Activated CD4-positive, alpha-beta memory T cell treated with anti-CD3 and anti-CD28 coated beads for 36 hours (primary cell): ENCODE results near the gene NDUFS5. TPM values are rescaled to one million over a fixed set of nuclear protein-coding genes. Genes with fewer than 3 reads are reported as not detected.
A peak's percentile ranks its signal among the peaks of the same experiment; 100 is the strongest.
"Not testable (repeated sequence)": the region's sequence is repeated elsewhere in the genome, so short reads cannot be mapped to it uniquely, and the experiment has no call there.

Experiments
- CTCF ChIA-PET: fragments of 350-600 bp; sonication (Branson Sonifier 250); formaldehyde crosslinking; loops from one replicate; lab custom pipeline; 2021; ENCODE audit warnings: antibody characterized with exemption, inconsistent platforms; lab: Charles Lee
- POLR2A ChIA-PET: fragments of 350-600 bp; sonication (Branson Sonifier 250); formaldehyde crosslinking; loops from one replicate; lab custom pipeline; 2021; ENCODE audit warnings: antibody characterized with exemption; lab: Charles Lee
- DNase-seq: peaks from one replicate; pipeline ENCODE4 v3.0.0-alpha.2; 2020
- H3K27ac Mint-ChIP-seq: one replicate; pipeline ENCODE4 v1.8.0; 2021; ENCODE audit warnings: mixed read lengths
- H3K27me3 Mint-ChIP-seq: one replicate; pipeline ENCODE4 v1.8.0; 2021; ENCODE audit warnings: mixed read lengths
- H3K36me3 Mint-ChIP-seq: one replicate; pipeline ENCODE4 v1.8.0; 2021; ENCODE audit warnings: mixed read lengths
- H3K4me1 Mint-ChIP-seq: one replicate; pipeline ENCODE4 v1.8.0; 2021; ENCODE audit warnings: low read depth, mixed read lengths
- H3K4me3 Mint-ChIP-seq: one replicate; pipeline ENCODE4 v1.8.0; 2021; ENCODE audit warnings: mild to moderate bottlenecking, mixed read lengths
- H3K9me3 Mint-ChIP-seq: one replicate; pipeline ENCODE4 v1.8.0; 2021; ENCODE audit warnings: mixed read lengths
- intact Hi-C: fragments of 100-400 bp; cut with micrococcal nuclease; formaldehyde crosslinking; loops from one replicate; pipeline ENCODE4 v1.15.1; 2023
- total RNA-seq, 2 experiments: library from RNA; stranded (reverse); gene quantifications; one replicate each; pipeline ENCODE4 v1.2.3, GENCODE V29; 2021

NDUFS5 gene
- total RNA-seq, 2 experiments from 2014 or later = 238 to 240 TPM

DNA sequence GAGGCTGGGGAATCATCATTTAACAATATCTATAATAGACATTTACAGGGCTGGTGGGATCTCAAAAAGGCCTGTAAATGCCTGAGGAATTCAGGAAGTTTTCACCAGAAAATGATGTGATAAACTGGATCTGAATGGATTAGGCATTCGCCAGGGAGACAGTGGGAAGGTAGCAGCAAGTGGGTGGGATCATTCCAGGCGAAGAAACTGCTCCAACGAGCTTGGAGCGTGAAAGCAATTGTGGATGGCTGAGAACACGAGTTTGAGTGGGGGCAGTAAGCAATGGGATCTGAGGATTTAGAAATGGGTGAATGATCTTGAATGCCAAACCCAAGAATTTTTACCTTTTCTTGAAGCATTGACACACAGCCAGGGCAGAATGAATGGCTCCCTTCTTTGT lies 8.9 kb upstream of the NDUFS5 start:
- POLR2A ChIA-PET = no interaction called here
- Mint-ChIP-seq H3K27ac (no peak overlapping the region), H3K4me1 (no peaks in the 10 kb centered on the region), H3K4me3 (no peak overlapping the region), H3K9me3 (no peaks in the 10 kb centered on the region), H3K36me3 (peaks cover 5% of the 10 kb centered on the region), H3K27me3 (no peaks in the 10 kb centered on the region)
- intact Hi-C loops = no loop called here
- no peak for DNase-seq
- CTCF ChIA-PET = no interaction called here

DNA sequence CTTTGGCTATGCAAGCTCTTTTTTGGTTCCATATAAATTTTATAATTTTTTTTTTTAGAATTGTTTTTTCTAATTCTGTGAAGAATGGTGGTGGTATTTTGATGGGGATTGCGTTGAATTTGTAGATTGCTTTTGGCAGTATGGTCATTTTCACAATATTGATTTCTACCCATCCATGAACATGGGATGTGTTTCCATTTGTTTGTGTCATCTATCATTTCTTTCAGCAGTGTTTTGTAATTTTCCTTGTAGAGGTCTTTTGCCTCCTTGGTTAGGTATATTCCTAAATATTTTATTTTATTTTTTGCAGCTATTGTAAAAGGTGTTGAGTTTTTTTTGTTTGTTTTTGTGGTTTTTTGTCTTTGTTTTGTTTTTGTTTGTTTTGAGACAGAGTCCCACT lies 5.7 kb upstream of the NDUFS5 start:
- H3K4me1 Mint-ChIP-seq, CTCF ChIA-PET, H3K36me3 Mint-ChIP-seq, H3K27ac Mint-ChIP-seq, H3K4me3 Mint-ChIP-seq, H3K9me3 Mint-ChIP-seq, DNase-seq, H3K27me3 Mint-ChIP-seq, intact Hi-C loops, POLR2A ChIA-PET: not testable (repeated sequence)

DNA sequence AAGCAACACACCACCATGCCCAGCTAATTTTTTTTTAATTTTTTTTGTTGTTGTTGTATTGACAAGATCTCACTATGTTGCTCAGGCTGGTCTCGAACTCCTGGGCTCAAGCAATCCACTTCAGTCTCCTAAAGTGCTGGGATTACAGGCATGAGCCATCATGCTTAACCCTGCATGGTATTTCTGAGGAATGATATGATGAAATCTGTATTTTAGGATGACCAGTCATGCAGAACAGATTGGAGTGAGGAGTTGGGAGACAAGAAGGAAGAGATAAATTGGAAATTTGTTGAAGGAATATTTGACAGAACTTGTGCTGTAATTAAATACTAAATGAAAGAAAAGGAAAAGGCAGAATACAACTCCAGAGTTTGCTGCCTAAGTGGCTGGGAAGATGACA lies 4.7 kb upstream of the NDUFS5 start:
- Mint-ChIP-seq H3K9me3 (no peaks in the 10 kb centered on the region), H3K36me3 (no peaks in the 10 kb centered on the region), H3K27me3 (no peaks in the 10 kb centered on the region), H3K4me1 (peaks cover 12% of the 10 kb centered on the region), H3K27ac (no peak overlapping the region), H3K4me3 (no peak overlapping the region)
- no peak for DNase-seq
- intact Hi-C loops = no loop called here
- ChIA-PET POLR2A (no interaction called here), CTCF (no interaction called here)

DNA sequence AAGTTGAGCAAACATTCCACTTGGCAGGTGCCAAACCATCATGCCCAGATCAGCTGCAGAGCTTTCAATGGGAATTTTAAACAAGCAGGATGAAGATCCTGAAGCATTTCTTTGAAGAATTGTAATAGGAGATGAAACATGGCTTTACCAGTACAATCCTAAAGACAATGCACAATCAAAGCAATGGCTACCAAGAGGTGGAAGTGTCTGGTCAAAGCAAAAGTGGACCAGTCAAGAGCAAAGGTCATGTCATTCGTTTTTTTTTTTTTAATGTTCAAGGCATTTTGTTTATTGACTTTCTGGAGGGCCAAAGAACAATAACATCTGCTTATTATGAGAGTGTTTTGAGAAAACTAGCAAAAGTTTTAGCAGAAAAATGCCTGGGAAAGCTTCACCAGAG lies 3.0 kb upstream of the NDUFS5 start:
- H3K27me3 Mint-ChIP-seq = no peaks in the 10 kb centered on the region
- no peak overlapping the region for H3K27ac Mint-ChIP-seq
- H3K4me1 Mint-ChIP-seq = peaks cover 15% of the 10 kb centered on the region
- H3K4me3 Mint-ChIP-seq = no peak overlapping the region
- DNase-seq = no peak
- intact Hi-C loops = no loop called here
- ChIA-PET CTCF (interaction anchor here (0.7 kb wide), 1 partner anchor 1032 kb away, joined by 3 read pairs; no protein-coding TSS in a partner anchor), POLR2A (no interaction called here)
- H3K36me3 Mint-ChIP-seq = peaks cover 2% of the 10 kb centered on the region
- H3K9me3 Mint-ChIP-seq = no peaks in the 10 kb centered on the region

DNA sequence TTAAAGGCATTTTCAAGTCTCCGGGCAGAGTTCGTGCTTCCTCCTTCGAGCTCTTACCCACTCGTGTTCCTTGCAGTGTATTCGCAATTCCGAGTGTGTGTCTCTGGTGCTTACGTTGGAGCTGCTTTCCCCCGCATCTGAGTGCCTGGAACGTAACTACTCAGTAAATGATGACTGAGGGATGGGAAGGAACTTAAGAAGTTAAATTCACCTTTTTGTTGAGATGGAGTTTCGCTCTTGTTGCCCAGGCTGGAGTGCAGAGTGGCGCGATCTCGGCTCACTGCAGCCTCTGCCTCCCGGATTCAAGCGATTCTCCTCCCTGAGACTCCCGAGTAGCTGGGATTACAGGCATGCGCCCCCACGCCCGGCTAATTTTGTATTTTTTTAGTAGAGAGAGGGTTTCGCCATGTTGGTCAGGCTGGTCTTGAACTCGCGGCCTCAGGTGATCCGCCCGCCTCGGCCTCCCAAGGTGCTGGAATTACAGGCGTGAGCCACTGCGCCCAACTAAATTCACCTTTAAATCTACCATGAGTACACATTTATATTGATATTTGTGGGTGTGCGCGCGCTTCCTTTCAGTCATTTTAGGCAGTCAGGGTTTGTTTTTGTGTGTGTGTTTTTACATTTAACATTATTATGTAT lies 837 bp downstream of the NDUFS5 start:
- Mint-ChIP-seq H3K4me1 (peaks cover 35% of the 10 kb centered on the region), H3K27ac (peak overlapping the region; percentile 95), H3K27me3 (no peaks in the 10 kb centered on the region), H3K4me3 (peak overlapping the region; percentile 88), H3K36me3 (peaks cover 20% of the 10 kb centered on the region), H3K9me3 (no peaks in the 10 kb centered on the region)
- ChIA-PET POLR2A (interaction anchor here (0.6 to 2.5 kb wide), 12 partner anchors 8 to 165 kb away, joined by 3 to 9 read pairs (median 4); partner anchors contain the start of gene AKIRIN1), CTCF (interaction anchor here (0.6 to 1.4 kb wide), 9 partner anchors 20 to 381 kb away, joined by 3 to 12 read pairs (median 3); partner anchors contain the start of gene MYCBP)
- no peak for DNase-seq
- intact Hi-C loops = loop anchor here (1.0 to 5.0 kb wide), 4 partner anchors 7 to 155 kb away; partner anchors contain the start of genes AKIRIN1 and MYCBP

- Mint-ChIP-seq H3K36me3 (peaks cover 41% of the 10 kb centered on the region), H3K27me3 (no peaks in the 10 kb centered on the region), H3K4me1 (peaks cover 39% of the 10 kb centered on the region), H3K4me3 (peak overlapping the region; percentile 64), H3K9me3 (no peaks in the 10 kb centered on the region), H3K27ac (peak overlapping the region; percentile 80)
- ChIA-PET POLR2A (no interaction called here), CTCF (interaction anchor here (0.6 to 1.3 kb wide), 2 partner anchors 58 to 59 kb away, joined by 4 to 5 read pairs; no protein-coding TSS in a partner anchor)
- DNase-seq = no peak
- intact Hi-C loops = loop anchor here (1.0 kb wide), 1 partner anchor 8 kb away; the partner anchor contains the start of gene NDUFS5
Measured at GRCh38 chr1:39034114-39034654, 8.0 kb downstream of the NDUFS5 start.

- intact Hi-C loops = loop anchor here (5.0 kb wide), 2 partner anchors 156 to 184 kb away; no protein-coding TSS in a partner anchor
- Mint-ChIP-seq H3K4me3 (no peak overlapping the region), H3K27me3 (no peaks in the 10 kb centered on the region), H3K4me1 (peaks cover 32% of the 10 kb centered on the region), H3K36me3 (peaks cover 33% of the 10 kb centered on the region), H3K27ac (no peak overlapping the region), H3K9me3 (no peaks in the 10 kb centered on the region)
- DNase-seq = no peak
- CTCF ChIA-PET = no interaction called here
- POLR2A ChIA-PET = no interaction called here
Measured at GRCh38 chr1:39036678-39037077, 10.5 kb downstream of the NDUFS5 start.

DNA sequence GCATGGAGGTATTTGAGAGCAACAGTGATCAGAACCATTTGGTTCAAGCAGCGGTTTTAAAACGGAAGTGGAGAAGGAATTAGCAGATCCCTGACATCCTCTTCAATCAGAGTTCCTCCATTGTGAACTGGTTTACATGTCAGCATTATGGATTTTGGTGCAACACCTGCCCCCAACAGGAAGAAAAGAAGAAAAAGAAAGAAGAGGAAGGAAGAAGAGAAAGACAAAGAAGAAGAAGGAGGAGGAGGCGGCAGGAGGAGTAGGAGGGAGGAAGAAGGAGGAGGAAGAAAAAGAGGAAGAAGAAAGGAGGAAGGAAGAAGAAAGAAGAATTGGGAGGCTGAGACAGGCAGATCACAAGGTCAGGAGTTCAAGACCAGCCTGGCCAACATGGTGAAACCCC lies 17.4 kb downstream of the NDUFS5 start:
- H3K36me3 Mint-ChIP-seq = peaks cover 22% of the 10 kb centered on the region
- intact Hi-C loops = no loop called here
- ChIA-PET POLR2A (no interaction called here), CTCF (no interaction called here)
- H3K27ac Mint-ChIP-seq = no peak overlapping the region
- no peak overlapping the region for H3K4me3 Mint-ChIP-seq
- no peak for DNase-seq
- peaks cover 7% of the 10 kb centered on the region for H3K4me1 Mint-ChIP-seq
- H3K27me3 Mint-ChIP-seq = no peaks in the 10 kb centered on the region
- no peaks in the 10 kb centered on the region for H3K9me3 Mint-ChIP-seq

- H3K4me3 Mint-ChIP-seq = no peak overlapping the region
- H3K27me3 Mint-ChIP-seq = no peaks in the 10 kb centered on the region
- H3K27ac Mint-ChIP-seq = no peak overlapping the region
- H3K4me1 Mint-ChIP-seq = peaks cover under 1% of the 10 kb centered on the region
- DNase-seq = no peak
- peaks cover 19% of the 10 kb centered on the region for H3K36me3 Mint-ChIP-seq
- POLR2A ChIA-PET = no interaction called here
- CTCF ChIA-PET = no interaction called here
- intact Hi-C loops = no loop called here
- H3K9me3 Mint-ChIP-seq = no peaks in the 10 kb centered on the region
Measured at GRCh38 chr1:39044762-39045161, 18.6 kb downstream of the NDUFS5 start.

DNA sequence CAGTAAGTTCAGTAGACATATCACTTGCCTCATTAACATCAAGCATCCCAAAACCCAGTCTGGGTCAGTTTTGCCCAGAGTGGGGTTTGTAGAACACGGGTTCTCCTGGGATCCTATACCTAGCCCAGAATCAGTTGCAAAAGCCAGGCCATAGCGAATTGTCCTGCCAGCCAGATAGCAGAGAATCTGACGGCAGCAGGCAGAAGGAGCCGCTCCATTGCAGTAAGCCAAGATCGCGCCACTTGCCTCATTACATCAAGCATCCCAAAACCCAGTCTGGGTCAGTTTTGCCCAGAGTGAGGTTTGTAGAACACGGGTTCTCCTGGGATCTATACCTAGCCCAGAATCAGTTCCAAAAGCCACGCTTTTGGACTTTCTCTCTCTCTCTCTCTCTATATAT lies 19.1 kb downstream of the NDUFS5 start:
- ChIA-PET POLR2A (no interaction called here), CTCF (no interaction called here)
- Mint-ChIP-seq H3K27me3 (no peaks in the 10 kb centered on the region), H3K36me3 (peaks cover 19% of the 10 kb centered on the region), H3K9me3 (no peaks in the 10 kb centered on the region), H3K4me1 (no peaks in the 10 kb centered on the region), H3K27ac (no peak overlapping the region), H3K4me3 (no peak overlapping the region)
- intact Hi-C loops = no loop called here
- no peak for DNase-seq

GRCh38 chr1:39046613-39047210 lies 20.6 kb downstream of the NDUFS5 start:
- H3K27ac Mint-ChIP-seq = no peak overlapping the region
- H3K27me3 Mint-ChIP-seq = no peaks in the 10 kb centered on the region
- H3K9me3 Mint-ChIP-seq = no peaks in the 10 kb centered on the region
- CTCF ChIA-PET = interaction anchor here (0.6 kb wide), 1 partner anchor 20 kb away, joined by 3 read pairs; no protein-coding TSS in a partner anchor
- H3K36me3 Mint-ChIP-seq = peaks cover 21% of the 10 kb centered on the region
- POLR2A ChIA-PET = interaction anchor here (1.0 kb wide), 1 partner anchor 20 kb away, joined by 4 read pairs; the partner anchor contains the start of gene NDUFS5
- no peak for DNase-seq
- intact Hi-C loops = no loop called here
- no peak overlapping the region for H3K4me3 Mint-ChIP-seq
- peaks cover 4% of the 10 kb centered on the region for H3K4me1 Mint-ChIP-seq
